Endothelial cell of umbilical vein (primary cell): ENCODE measurements around the gene ADAMTS6. TPM values are rescaled to one million over a fixed set of nuclear protein-coding genes. Genes with fewer than 3 reads are reported as not detected.

Experiments used
- BruUV-seq: library from RNA; stranded (reverse); fragments of 400-500 nt; replicated peaks from 2 replicates; lab custom pipeline; 2021; lab: Mats Ljungman, UMichigan
- CTCF ChIA-PET: fragments of 300-600, 350-600 bp; sonication (Branson Sonifier 250); formaldehyde crosslinking; loops from one replicate; lab custom pipeline; 2021; ENCODE audit warnings: antibody characterized with exemption, inconsistent platforms; lab: Charles Lee
- POLR2A ChIA-PET: fragments of 300-600, 350-600 bp; sonication (Branson Sonifier 250); formaldehyde crosslinking; loops from one replicate; lab custom pipeline; 2021; ENCODE audit warnings: antibody characterized with exemption, inconsistent platforms; lab: Charles Lee
- DNase-seq: peaks from one replicate; pipeline ENCODE4 v3.0.0-alpha.2; 2011; ENCODE audit warnings: low read depth, low spot score
- FAIRE-seq: peaks from 2 replicates; lab custom pipeline; 2011; peaks lifted over from hg19 to GRCh38; lab: Jason Lieb, UNC
- H2AFZ ChIP-seq: 2 replicates; pipeline ENCODE4 v1.6.0; 2012; ENCODE audit warnings: low read depth, low read length, control low read depth, inconsistent platforms
- H3K27ac ChIP-seq: 2 replicates; pipeline ENCODE4 v1.5.1; 2011; ENCODE audit warnings: low read depth, mild to moderate bottlenecking, control low read depth, low read length, moderate library complexity; ENCODE audit not compliant: insufficient read depth
- H3K27me3 ChIP-seq, 2 experiments: 2 replicates each; pipeline versions ENCODE4 v1.6.0 to v1.6.1; 2011; ENCODE audit warnings: low read length in 2 of 2, mixed read lengths in 1 of 2; ENCODE audit not compliant: control insufficient read depth in 2 of 2, insufficient read depth in 2 of 2
- H3K36me3 ChIP-seq, 2 experiments: 2 replicates in 1 of 2; 3 replicates in 1 of 2; pipeline ENCODE4 v1.5.1; 2011; ENCODE audit warnings: low read length in 2 of 2, mild to moderate bottlenecking in 1 of 2, moderate library complexity in 1 of 2; ENCODE audit not compliant: control insufficient read depth in 2 of 2, insufficient read depth in 2 of 2; ENCODE audit errors: extremely low read depth in 1 of 2
- H3K4me1 ChIP-seq: 3 replicates; pipeline ENCODE4 v1.5.1; 2011; ENCODE audit warnings: mild to moderate bottlenecking, low read length; ENCODE audit not compliant: control insufficient read depth, insufficient read depth; ENCODE audit errors: extremely low read depth
- H3K4me2 ChIP-seq: 2 replicates; pipeline ENCODE4 v1.6.1; 2011; ENCODE audit warnings: low read length, control low read depth, mixed read lengths; ENCODE audit not compliant: insufficient read depth
- H3K4me3 ChIP-seq, 3 experiments: fragments of 200-600 bp in 1 of 3; sonication (generic), shearing (Covaris generic) in 1 of 3; replicated peaks in 1 of 3; 2 replicates each; pipeline ENCODE4 v1.5.1; 2011 to 2016; ENCODE audit warnings: control low read depth in 3 of 3, low read length in 3 of 3, mild to moderate bottlenecking in 2 of 3, inconsistent platforms in 1 of 3, low read depth in 1 of 3, moderate library complexity in 1 of 3; ENCODE audit not compliant: insufficient read depth in 1 of 3
- H3K79me2 ChIP-seq: 2 replicates; pipeline ENCODE4 v1.6.0; 2012; ENCODE audit warnings: low read length, inconsistent platforms; ENCODE audit not compliant: control insufficient read depth, insufficient read depth
- H3K9ac ChIP-seq: replicated peaks from 2 replicates; pipeline ENCODE3; 2011; ENCODE audit warnings: low read length, control low read depth; ENCODE audit not compliant: insufficient read depth; ENCODE audit errors: extremely low read depth
- H3K9me1 ChIP-seq: replicated peaks from 3 replicates; pipeline ENCODE4 v1.6.0; 2011; ENCODE audit warnings: mild to moderate bottlenecking, low read length; ENCODE audit not compliant: control insufficient read depth, insufficient read depth; ENCODE audit errors: extremely low read depth
- H3K9me3 ChIP-seq: replicated peaks from 2 replicates; pipeline ENCODE4 v1.5.1; 2012; ENCODE audit warnings: low read length, inconsistent platforms; ENCODE audit not compliant: control insufficient read depth, insufficient read depth
- H4K20me1 ChIP-seq: replicated peaks from 2 replicates; pipeline ENCODE3; 2011; ENCODE audit warnings: mild to moderate bottlenecking, low read length; ENCODE audit not compliant: control insufficient read depth, insufficient read depth; ENCODE audit errors: extremely low read depth
- CTCF ChIP-seq, 2 donors: IDR thresholded peaks; 1 replicate in 1 of 2; 2 replicates in 1 of 2; pipeline ENCODE4 v1.5.1; 2011; ENCODE audit warnings: low read length in 2 of 2, mild to moderate bottlenecking in 2 of 2, moderate library complexity in 2 of 2, control low read depth in 1 of 2, inconsistent platforms in 1 of 2, low read depth in 1 of 2; ENCODE audit not compliant: insufficient read depth in 1 of 2; ENCODE audit errors: extremely low read depth in 1 of 2
- EZH2 ChIP-seq: IDR thresholded peaks from 2 replicates; pipeline ENCODE4 v1.6.1; 2012; ENCODE audit warnings: borderline replicate concordance, low read depth, mild to moderate bottlenecking, moderate library complexity, low read length, inconsistent platforms; ENCODE audit not compliant: severe bottlenecking
- FOS ChIP-seq: IDR thresholded peaks from 2 replicates; pipeline ENCODE4 v1.6.1; 2011; ENCODE audit warnings: mild to moderate bottlenecking, low read length, moderate library complexity, borderline replicate concordance; ENCODE audit not compliant: insufficient read depth
- GATA2 ChIP-seq: IDR thresholded peaks from 2 replicates; pipeline ENCODE4 v1.7.0; 2011; ENCODE audit warnings: low read depth, mild to moderate bottlenecking, moderate library complexity, mixed read lengths, low read length; ENCODE audit not compliant: insufficient read length, insufficient read depth
- JUN ChIP-seq: IDR thresholded peaks from 2 replicates; pipeline ENCODE4 v1.6.1; 2011; ENCODE audit warnings: borderline replicate concordance, low read depth; ENCODE audit not compliant: insufficient read length, insufficient read depth
- MAX ChIP-seq: IDR thresholded peaks from 2 replicates; pipeline ENCODE4 v1.6.1; 2011; ENCODE audit not compliant: insufficient read depth, insufficient read length
- MYC ChIP-seq: IDR thresholded peaks from one replicate; pipeline ENCODE4 v1.6.1; 2011; ENCODE audit warnings: mild to moderate bottlenecking, low read depth, low read length
- POLR2A ChIP-seq: IDR thresholded peaks from 2 replicates; pipeline ENCODE4 v1.6.1; 2012; ENCODE audit warnings: low read depth, mild to moderate bottlenecking, control low read depth, low read length
- POLR2AphosphoS5 ChIP-seq: IDR thresholded peaks from 2 replicates; pipeline ENCODE4 v1.6.1; 2012; ENCODE audit warnings: low read depth, mild to moderate bottlenecking, control low read depth, low read length, moderate library complexity; ENCODE audit not compliant: insufficient read depth
- dilution Hi-C: fragments of 300-500 bp; cut with MboI; formaldehyde crosslinking; loops from one replicate; pipeline ENCODE4 v1.15.0; 2019; ENCODE audit warnings: low sequenced_read_pairs; ENCODE audit not compliant: extremely low pct_ligation_motif_present
- intact Hi-C: fragments of 100-400 bp; cut with micrococcal nuclease; formaldehyde crosslinking; loops from one replicate; pipeline ENCODE4 v1.10.0; 2022
- polyA plus RNA-seq, 4 experiments: library from polyadenylated mRNA; depleted of rRNA in 3 of 4; stranded (reverse) in 3 of 4; unstranded in 1 of 4; fragments of >200 nt; gene quantifications; 2 replicates each; pipeline versions ENCODE4 v1.2.1 to v1.2.3, GENCODE V29; 2011 to 2012; ENCODE audit warnings: missing spikeins in 1 of 4
- total RNA-seq: library from RNA; stranded (reverse); gene quantifications from 2 replicates; pipeline ENCODE4 v1.2.3, GENCODE V29; 2021

ADAMTS6 gene
- total and polyA plus RNA-seq, 2 donors (not counting 3 experiments of a cell fraction or from before 2014, with no cell fraction given): 20.4 to 43.4 TPM

- Histone ChIP-seq H3K9ac (no peak overlapping the region), H3K9me3 (no peaks in the 10 kb centered on the region), H3K27ac (no peak overlapping the region), H2AFZ (no peak overlapping the region), H3K79me2 (no peaks in the 10 kb centered on the region), H3K9me1 (peaks cover 3% of the 10 kb centered on the region), H3K4me3 (no peak overlapping the region), H3K4me2 (no peak overlapping the region), H3K4me1 (peaks cover 16% of the 10 kb centered on the region), H3K36me3 (peaks cover 0 to 2% of the 10 kb centered on the region in 2 experiments), H3K27me3 (no peaks in the 10 kb centered on the region), H4K20me1 (no peaks in the 10 kb centered on the region)
- dilution Hi-C loops (no loop called here), intact Hi-C loops (no loop called here)
- CTCF ChIA-PET: interaction anchor here (1.5 kb wide), 1 partner anchor 21 kb away, joined by 4 read pairs; no protein-coding TSS in a partner anchor
- FAIRE-seq: no peak
- no peak for TF ChIP-seq FOS
- TF ChIP-seq POLR2AphosphoS5: no peak
- no peak for TF ChIP-seq POLR2A
- TF ChIP-seq CTCF (IDR thresholded peaks at IDR 0.05; ENCODE audit: extremely low read depth in 1 of 2, insufficient read depth in 1 of 2, low read depth in 1 of 2, low read length in 2 of 2): no peak
- TF ChIP-seq GATA2: no peak
- no peak for TF ChIP-seq MYC
- no peak for TF ChIP-seq EZH2
- no peak for TF ChIP-seq JUN
- no peak for TF ChIP-seq MAX
- POLR2A ChIA-PET: no interaction called here
- no TSS peak for BruUV-seq
- no peak for DNase-seq
These were observed 323.7 kb downstream of the ADAMTS6 start for GRCh38 chr5:65157906-65158603.
